HG03521 (cell line): ENCODE results near the gene CDK14.
"Not testable (repeated sequence)": the region's sequence is repeated elsewhere in the genome, so short reads cannot be mapped to it uniquely, and the experiment has no call there.

Experiments used
- ATAC-seq: cut with Tn5 transposase; IDR thresholded peaks from one replicate; pipeline ENCODE4 v1.9.1; 2021; ENCODE audit warnings: mild to moderate bottlenecking, moderate library complexity; ENCODE audit not compliant: unreplicated experiment

Gene CDK14

DNA sequence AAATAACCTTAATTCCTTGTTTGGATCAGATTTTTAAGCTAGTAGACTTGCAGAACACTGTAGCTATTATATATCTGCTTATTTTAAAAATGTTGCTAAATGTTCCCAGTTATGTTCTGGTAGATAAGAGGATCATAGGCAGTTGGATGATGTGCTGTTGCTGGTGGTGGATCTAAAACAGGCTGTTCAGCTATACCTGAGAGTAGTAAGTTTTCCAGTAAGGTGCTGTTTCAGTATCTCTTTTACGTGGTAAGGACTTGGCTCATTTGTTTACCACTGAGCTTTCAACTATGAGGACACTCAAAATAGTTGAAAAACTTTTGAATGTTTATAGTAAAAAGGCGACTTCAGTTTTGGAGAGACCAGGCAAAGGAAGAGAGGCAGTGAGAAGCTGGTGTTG is 180.9 kb downstream of the CDK14 start:
- ATAC-seq = peak; percentile 92

DNA sequence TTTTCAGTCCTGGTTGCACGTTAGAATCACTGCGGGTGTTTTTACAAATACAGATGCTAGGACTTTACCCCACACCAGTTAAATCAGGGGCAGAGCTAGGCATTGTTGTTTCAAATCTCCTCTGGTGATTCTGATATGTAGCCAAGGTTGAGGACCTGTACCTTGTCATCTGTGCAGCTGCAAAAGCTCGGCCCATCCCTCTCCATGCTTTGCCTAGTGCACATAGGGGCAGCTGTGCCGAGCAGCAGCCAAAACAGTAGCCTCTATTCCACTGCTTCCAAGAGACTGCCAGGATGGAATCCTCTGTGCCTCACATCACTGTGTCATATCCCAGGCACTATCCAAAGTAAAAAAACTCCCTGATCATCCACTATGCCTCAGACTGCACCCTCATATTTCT is 181.3 kb downstream of the CDK14 start:
- ATAC-seq = peak; percentile 36

- no peak for ATAC-seq
Measured at GRCh38 chr7:90777886-90778285, 181.8 kb downstream of the CDK14 start.

GRCh38 chr7:90788052-90788451 is 191.9 kb downstream of the CDK14 start:
- no peak for ATAC-seq

GRCh38 chr7:90789736-90790306 is 193.7 kb downstream of the CDK14 start:
- ATAC-seq = no peak

DNA sequence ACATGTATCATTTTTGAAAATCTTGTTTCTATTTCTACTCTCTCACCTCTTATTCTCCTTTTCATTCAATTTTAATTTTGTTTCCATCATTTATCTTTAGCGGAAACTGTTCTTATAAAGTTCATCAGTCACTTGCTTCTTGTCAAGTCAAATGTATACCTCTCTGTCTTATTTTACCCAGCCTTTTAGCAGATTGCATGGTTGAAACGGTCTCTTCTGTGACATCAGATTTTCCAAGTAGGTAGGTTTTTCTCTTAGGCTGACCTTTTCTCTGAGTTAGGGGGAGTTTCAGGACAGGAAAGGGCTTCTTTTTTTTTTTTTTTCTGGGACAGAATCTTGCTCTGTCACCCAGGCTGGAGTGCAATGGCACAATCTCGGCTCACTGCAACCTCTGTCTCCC is 195.5 kb downstream of the CDK14 start:
- no peak for ATAC-seq

GRCh38 chr7:90792301-90792700 is 196.2 kb downstream of the CDK14 start:
- ATAC-seq = no peak

DNA sequence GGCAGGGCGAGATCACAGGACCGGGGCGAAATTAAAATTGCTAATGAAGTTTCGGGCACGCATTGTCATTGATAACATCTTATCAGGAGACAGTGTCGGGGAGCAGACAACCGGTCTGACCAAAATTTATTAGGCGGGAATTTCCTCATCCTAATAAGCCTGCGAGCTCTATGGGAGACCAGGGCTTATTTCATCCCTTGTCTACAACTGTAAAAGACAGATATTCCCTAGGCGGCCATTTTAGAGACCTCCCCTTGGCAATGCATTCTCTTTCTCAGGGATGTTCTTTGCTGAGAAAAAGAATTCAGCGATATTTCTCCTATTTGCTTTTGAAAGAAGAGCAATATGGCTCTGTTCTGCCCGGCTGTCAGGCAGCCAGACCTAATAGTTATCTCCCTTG is 198.1 kb downstream of the CDK14 start:
- ATAC-seq = not testable (repeated sequence)

DNA sequence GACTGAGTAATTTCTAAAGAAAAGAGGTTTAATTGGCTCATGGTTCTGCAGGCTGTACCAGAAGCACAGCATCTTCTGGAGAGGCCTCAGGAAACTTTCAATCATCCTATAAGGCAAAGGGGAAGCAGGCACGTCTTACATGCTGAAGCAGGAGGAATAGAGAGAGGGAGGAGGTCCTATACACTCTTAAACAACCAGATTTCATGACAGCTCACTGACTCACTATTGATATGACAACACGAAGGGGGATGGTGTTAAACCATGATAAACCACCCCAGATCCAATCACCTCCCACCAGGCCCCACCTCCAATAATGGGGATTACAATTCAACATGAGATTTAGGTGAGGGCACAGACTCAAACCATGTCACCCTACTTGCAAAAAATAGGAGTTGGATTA is 201.5 kb downstream of the CDK14 start:
- no peak for ATAC-seq

DNA sequence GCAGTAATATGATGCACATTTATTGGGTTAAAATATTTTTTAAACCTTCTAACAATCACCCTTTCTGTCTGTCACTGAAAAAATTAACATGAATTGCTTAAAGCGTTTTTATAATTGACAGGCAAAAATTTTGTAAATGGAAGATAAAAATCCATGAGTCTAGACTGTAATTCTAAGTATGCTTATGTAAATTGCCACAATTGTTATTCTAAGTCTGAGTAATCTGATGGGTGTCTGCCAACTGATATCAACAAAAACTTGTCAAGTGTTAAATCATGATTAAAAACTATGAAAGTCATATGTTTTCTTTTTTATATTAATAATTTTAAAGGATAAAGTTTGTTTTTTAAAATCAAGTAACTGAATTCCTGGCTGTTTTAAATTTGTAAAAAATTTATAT is 208.2 kb downstream of the CDK14 start:
- ATAC-seq = no peak

DNA sequence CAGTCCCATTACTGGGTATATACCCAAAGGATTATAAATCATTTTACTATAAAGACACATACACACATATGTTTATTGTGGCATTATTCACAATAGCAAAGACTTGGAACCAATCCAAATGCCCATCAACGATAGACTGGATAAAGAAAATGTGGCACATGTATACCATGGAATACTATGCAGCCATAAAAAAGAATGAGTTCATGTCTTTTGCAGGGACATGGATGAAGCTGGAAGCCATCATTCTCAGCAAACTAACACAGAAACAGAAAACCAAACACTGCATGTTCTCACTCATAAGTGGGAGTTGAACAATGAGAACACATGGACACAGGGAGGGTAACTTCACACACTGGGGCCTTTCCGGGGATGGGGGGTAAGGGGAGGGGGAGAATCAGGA is 219.4 kb downstream of the CDK14 start:
- not testable (repeated sequence) for ATAC-seq

- ATAC-seq = peak; percentile 100
Measured at GRCh38 chr7:90816511-90817142, 220.5 kb downstream of the CDK14 start.

GRCh38 chr7:90817151-90817550 is 221.0 kb downstream of the CDK14 start:
- ATAC-seq = no peak

DNA sequence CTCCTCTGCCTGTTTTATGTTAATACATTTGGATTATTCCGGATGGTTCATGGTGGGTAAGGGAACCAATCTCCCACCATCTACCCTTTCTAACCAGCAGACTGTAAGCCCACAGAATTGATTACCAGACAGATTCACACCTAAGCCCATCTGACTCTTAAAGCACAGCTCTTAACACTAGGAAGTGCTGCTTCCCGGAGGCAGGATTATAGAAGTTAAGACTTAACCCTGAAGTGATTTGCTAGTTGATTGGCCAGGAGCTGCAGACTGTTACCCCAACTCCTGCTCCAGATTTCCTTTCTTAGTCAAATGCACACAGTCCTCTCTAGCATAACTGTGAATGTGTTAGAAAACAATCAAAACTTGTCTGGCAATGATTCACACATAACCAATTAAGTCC is 221.7 kb downstream of the CDK14 start:
- ATAC-seq = no peak

DNA sequence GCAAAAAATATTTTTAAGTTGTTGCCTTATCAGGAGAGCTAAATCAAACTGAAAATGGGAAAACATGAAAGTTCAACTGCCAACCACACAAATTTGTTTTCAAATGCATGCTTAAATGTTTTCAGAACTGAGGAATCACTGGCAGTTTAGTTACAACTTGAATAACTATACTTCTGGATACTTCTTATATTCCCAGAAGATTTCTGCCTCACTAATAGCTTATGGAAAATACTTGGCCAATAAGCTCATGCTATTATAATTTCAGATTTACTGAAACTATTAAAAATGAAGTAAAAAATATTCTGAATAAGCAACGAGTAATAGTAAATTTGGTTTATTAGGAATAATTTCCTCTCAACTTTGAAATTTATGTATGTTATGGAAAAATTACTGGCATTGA is 222.2 kb downstream of the CDK14 start:
- ATAC-seq = no peak

GRCh38 chr7:90821961-90822620 is 226.0 kb downstream of the CDK14 start:
- ATAC-seq = no peak

DNA sequence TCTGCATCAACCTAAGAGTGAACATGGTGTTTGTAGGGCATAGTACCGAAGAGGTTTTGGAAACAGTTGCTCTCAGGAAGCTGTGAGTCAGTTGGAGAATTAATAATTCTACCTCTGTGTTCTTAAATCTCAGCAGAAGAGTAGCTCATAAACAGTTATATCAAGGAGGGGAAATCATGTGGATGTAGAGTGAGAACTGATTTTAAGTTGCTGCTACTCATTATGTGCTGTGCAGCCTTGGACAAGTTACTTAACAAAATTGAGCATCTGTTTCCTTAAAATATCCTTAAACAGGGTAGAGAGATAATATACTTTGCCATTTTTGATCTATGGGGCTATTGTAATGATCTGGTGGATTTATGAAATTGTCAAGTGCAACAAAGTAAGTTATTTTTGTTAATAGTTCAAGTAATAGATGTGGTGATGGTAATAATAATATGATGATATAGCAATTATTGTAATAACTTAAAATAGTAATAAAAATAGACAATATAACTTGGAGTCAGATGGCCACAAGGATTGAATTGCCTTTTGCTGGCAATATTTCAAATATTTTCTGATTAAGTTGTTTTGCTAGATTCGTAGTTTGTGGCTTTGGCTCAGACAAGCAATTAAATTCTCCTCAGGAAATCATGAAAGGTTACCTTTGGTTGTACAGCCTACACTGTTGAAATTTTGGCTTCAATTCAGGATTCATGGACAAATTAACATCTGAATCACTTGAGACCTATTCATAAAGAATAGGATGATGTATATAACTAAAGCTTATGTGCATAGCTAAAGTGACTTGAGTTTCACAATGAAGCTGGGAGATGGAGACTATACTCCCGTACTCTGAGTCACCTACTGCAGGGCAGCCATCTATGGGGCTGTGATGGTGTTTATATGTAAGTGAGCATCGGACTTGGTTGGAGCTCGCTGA is 228.5 kb downstream of the CDK14 start:
- no peak for ATAC-seq

DNA sequence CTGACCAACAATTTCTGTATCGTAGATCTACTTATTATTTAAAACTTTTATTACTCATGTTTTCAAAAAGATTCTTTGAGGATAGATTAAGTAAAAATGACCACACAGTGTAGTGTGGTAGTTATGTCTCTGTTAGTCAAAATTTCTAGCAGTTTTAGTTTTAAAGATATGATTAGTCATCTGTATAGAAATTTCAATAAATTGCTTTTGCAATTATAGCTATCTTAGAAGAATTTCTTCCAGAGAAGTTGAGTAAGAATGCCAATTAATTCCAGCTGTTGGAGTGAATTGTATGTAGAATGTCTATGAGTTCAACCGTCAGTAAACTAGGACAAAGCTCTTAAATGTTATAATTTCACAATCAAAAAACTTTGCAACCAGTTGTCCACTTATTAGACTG is 229.7 kb downstream of the CDK14 start:
- no peak for ATAC-seq

GRCh38 chr7:90828601-90829000 is 232.5 kb downstream of the CDK14 start:
- ATAC-seq = no peak

DNA sequence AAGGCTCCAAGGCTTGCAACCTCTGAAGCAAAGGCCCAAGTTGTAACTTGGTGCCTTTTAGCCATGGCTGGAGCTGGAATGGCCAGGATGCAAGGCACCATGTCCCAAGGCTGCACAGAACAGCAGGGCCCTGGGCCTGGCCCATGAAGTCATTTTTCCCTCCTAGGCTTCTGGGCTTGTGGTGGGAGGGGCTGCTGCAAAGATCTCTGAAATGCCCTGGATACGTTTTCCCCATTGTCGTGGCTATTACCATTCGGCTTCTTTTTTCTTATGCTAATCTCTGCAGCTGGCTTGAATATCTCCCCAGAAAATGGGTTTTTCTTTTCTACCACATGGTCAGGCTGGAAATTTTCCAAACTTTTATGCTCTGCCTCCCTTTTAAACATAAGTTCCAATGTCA is 234.2 kb downstream of the CDK14 start:
- ATAC-seq = no peak

DNA sequence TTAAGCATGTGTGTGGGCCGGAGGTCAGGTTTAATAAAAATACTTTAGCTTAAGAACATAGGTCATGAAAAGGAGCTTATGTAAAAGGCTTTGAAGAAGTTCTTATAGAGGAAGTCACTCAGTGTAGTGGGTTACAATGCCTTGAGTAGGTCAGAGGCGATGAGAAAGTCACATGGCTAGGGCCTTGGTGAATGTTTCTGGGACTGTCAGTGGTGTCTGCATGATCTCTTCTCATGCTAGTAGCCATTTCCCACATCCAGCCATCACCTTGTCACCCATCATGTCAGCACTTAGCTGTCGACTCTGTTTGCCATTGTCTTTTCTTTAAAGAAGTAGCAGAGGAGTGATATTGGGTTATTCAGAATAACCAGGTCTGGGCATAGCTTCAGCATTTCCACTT is 236.6 kb downstream of the CDK14 start:
- no peak for ATAC-seq

GRCh38 chr7:90833443-90833842 is 237.3 kb downstream of the CDK14 start:
- no peak for ATAC-seq
